BE2C (cell line): ENCODE data around the gene MMP21.

Source experiments
- DNase-seq: peaks from one replicate; pipeline ENCODE4 v3.0.0-alpha.2; 2020
- H3K27me3 ChIP-seq: fragments of 250-450 bp; sonication (Bioruptor Pico); 2 replicates; pipeline ENCODE4 v1.5.1; 2020; ENCODE audit warnings: mild to moderate bottlenecking
- H3K36me3 ChIP-seq: fragments of 250-450 bp; sonication (Bioruptor Pico); 2 replicates; pipeline ENCODE4 v1.5.1; 2020; ENCODE audit warnings: mild to moderate bottlenecking
- H3K4me1 ChIP-seq: fragments of 250-450 bp; sonication (Bioruptor Pico); 2 replicates; pipeline ENCODE4 v1.5.1; 2020
- H3K4me3 ChIP-seq: 2 replicates; pipeline ENCODE4 v1.5.1; 2011; ENCODE audit warnings: low read depth, low read length
- H3K9me3 ChIP-seq: fragments of 250-450 bp; sonication (Bioruptor Pico); 2 replicates; pipeline ENCODE4 v1.5.1; 2020
- TF ChIP-seq, protein P1 (sequence below): IDR thresholded peaks from 2 replicates; pipeline ENCODE4 v1.5.1; 2012; ENCODE audit warnings: mild to moderate bottlenecking, low read depth, low read length

MMP21 gene

GRCh38 chr10:125744909-125745308 lies 30.7 kb downstream of the MMP21 start:
- Histone ChIP-seq H3K27me3 (no peaks in the 10 kb centered on the region), H3K9me3 (no peaks in the 10 kb centered on the region), H3K36me3 (peaks cover 65% of the 10 kb centered on the region), H3K4me1 (no peaks in the 10 kb centered on the region), H3K4me3 (no peak overlapping the region)
- DNase-seq = no peak
- TF ChIP-seq, protein P1, sequence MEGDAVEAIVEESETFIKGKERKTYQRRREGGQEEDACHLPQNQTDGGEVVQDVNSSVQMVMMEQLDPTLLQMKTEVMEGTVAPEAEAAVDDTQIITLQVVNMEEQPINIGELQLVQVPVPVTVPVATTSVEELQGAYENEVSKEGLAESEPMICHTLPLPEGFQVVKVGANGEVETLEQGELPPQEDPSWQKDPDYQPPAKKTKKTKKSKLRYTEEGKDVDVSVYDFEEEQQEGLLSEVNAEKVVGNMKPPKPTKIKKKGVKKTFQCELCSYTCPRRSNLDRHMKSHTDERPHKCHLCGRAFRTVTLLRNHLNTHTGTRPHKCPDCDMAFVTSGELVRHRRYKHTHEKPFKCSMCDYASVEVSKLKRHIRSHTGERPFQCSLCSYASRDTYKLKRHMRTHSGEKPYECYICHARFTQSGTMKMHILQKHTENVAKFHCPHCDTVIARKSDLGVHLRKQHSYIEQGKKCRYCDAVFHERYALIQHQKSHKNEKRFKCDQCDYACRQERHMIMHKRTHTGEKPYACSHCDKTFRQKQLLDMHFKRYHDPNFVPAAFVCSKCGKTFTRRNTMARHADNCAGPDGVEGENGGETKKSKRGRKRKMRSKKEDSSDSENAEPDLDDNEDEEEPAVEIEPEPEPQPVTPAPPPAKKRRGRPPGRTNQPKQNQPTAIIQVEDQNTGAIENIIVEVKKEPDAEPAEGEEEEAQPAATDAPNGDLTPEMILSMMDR = no peak

DNA sequence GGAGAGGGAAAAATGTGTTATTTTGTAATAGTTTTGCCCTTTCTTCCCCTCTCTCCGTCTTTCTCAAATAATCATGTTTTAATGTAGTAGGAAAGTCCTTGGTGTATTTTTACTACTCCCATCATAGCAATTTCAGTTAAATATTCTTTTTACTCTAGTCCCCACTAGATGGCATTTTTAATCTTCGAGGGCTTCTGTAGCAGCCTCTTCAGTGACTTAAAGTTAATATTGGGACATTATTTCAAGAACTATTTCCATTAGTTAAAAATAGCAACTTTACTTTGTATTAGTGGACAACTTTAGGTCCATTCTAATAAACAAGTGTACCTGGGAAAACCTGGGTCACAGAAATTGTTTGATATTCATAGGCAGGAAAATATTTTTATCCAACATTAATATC lies 33.2 kb downstream of the MMP21 start:
- no peaks in the 10 kb centered on the region for H3K4me1 ChIP-seq
- TF ChIP-seq, protein P1 = no peak
- no peaks in the 10 kb centered on the region for H3K9me3 ChIP-seq
- H3K36me3 ChIP-seq = peaks cover 75% of the 10 kb centered on the region
- no peak for DNase-seq
- H3K27me3 ChIP-seq = no peaks in the 10 kb centered on the region
- no peak overlapping the region for H3K4me3 ChIP-seq

DNA sequence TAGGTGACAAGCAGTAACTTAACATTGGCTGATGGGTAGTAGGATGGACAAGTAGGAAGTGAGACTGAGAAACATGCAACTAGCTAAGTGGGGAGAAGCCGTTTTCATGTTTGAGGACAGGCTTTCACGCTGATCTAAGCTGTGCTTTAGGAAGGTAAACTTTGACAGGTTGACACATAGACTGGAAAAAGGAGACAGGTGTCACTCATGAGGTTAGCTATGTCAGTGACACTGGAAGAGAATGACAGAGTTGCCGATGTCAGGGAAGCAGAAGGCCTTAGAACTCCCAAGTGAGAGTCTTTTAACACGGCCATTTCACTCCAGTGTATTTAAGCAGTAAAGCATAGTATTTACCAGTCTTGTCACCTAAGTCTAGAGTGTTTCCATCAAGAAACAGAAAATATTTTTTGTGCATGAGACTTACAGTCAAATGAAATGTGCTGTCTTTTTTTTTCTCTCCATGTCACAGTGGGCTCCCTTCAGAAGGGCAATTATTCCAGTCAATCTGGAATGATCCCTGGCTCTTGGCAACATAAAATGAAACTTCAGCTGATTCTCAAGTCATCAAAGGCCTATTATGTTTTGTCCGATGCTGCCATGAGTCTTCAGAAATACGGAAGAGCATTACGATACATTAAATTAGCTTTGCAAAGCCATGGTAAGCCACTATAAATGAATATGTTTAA lies 35.5 kb downstream of the MMP21 start:
- TF ChIP-seq, protein P1 = no peak

GRCh38 chr10:125738206-125738605 lies 37.4 kb downstream of the MMP21 start:
- no peaks in the 10 kb centered on the region for H3K27me3 ChIP-seq
- TF ChIP-seq, protein P1 = no peak

More for the DNA sequence above, 35.5 kb downstream of the MMP21 start:
- Histone ChIP-seq H3K27me3 (no peaks in the 10 kb centered on the region), H3K4me3 (no peak overlapping the region), H3K36me3 (peaks cover 82% of the 10 kb centered on the region), H3K9me3 (no peaks in the 10 kb centered on the region), H3K4me1 (no peaks in the 10 kb centered on the region)
- no peak for DNase-seq

GRCh38 chr10:125734823-125735222 lies 40.8 kb downstream of the MMP21 start:
- no peaks in the 10 kb centered on the region for H3K9me3 ChIP-seq
- peaks cover 75% of the 10 kb centered on the region for H3K36me3 ChIP-seq
- no peak overlapping the region for H3K4me3 ChIP-seq
- H3K4me1 ChIP-seq = no peaks in the 10 kb centered on the region
- no peaks in the 10 kb centered on the region for H3K27me3 ChIP-seq
- TF ChIP-seq, protein P1 = no peak
- no peak for DNase-seq

More at GRCh38 chr10:125738206-125738605, 37.4 kb downstream of the MMP21 start:
- Histone ChIP-seq H3K4me1 (no peaks in the 10 kb centered on the region), H3K9me3 (no peaks in the 10 kb centered on the region), H3K36me3 (peaks cover 79% of the 10 kb centered on the region), H3K4me3 (no peak overlapping the region)
- DNase-seq = no peak

- no peak for DNase-seq
- TF ChIP-seq, protein P1 = no peak
- Histone ChIP-seq H3K4me3 (no peak overlapping the region), H3K36me3 (peaks cover 75% of the 10 kb centered on the region), H3K4me1 (no peaks in the 10 kb centered on the region), H3K27me3 (no peaks in the 10 kb centered on the region), H3K9me3 (no peaks in the 10 kb centered on the region)
Observed at GRCh38 chr10:125734148-125734547, 41.5 kb downstream of the MMP21 start.
